ENCODE results near the gene RBMS1. TPM values are rescaled to one million over a fixed set of nuclear protein-coding genes. Genes with fewer than 3 reads are reported as not detected.
A peak's percentile ranks its signal among the peaks of the same experiment; 100 is the strongest.

RBMS1 gene
- total RNA-seq, 2 experiments from 2014 or later = 65.5 to 67.5 TPM

- no peak for DNase-seq
- Mint-ChIP-seq H3K9me3 (no peaks in the 10 kb centered on the region), H3K4me3 (no peak overlapping the region), H3K4me1 (peaks cover 27% of the 10 kb centered on the region), H3K36me3 (ENCODE audit: low read depth) (no peaks in the 10 kb centered on the region), H3K27me3 (peaks cover 2% of the 10 kb centered on the region), H3K27ac (no peak overlapping the region)
- POLR2A ChIA-PET = no interaction called here
- CTCF ChIA-PET = no interaction called here
Observed at GRCh38 chr2:160513120-160513519, 19.5 kb upstream of the RBMS1 start.

DNA sequence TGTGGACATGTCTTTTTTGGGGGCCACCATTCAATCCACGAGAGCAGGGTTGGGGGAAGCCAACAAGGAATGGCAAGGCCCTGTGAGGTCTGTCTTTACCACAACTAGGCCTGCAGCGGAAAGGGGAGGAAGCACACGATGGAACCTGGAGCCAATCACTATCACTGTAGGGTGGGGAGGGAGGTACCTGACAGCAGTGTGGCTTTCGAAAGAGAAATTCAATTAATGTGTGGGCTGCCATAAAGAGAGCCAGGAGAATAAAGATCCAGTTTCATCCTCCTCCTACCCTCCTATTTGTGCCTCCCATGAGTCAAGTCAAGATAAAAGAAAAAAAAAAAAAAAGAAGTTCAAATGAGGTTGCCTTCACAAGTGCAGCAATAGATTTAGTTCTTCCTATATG lies 18.9 kb upstream of the RBMS1 start:
- no peak for DNase-seq
- peaks cover 27% of the 10 kb centered on the region for H3K4me1 Mint-ChIP-seq
- ChIA-PET POLR2A (no interaction called here), CTCF (no interaction called here)
- H3K9me3 Mint-ChIP-seq = no peaks in the 10 kb centered on the region
- H3K4me3 Mint-ChIP-seq = no peak overlapping the region
- H3K27me3 Mint-ChIP-seq = peaks cover 2% of the 10 kb centered on the region
- no peak overlapping the region for H3K27ac Mint-ChIP-seq
- no peaks in the 10 kb centered on the region for H3K36me3 Mint-ChIP-seq (ENCODE audit: low read depth)

DNA sequence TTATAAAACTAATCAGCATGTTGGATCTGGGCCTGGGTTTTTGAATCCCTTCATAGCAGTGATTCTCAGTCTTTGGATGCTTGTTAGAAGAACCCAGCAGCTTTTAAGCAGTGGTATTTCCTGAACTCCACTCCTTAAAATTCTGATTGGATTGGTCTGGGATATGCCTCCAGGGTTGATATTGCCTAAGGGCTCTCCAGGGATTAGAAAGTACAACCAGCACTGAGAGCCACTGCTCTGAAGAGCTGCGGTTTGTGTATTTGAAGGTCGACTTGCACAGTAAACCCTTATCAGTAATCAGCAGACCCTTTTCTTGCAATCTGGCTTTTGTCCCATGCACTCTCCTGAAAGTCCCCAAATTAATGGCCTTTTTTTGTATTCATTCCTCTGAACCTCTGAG lies 17.0 kb upstream of the RBMS1 start:
- no peak for DNase-seq
- no peak overlapping the region for H3K27ac Mint-ChIP-seq
- ChIA-PET POLR2A (no interaction called here), CTCF (no interaction called here)
- H3K27me3 Mint-ChIP-seq = peaks cover 2% of the 10 kb centered on the region
- no peak overlapping the region for H3K4me3 Mint-ChIP-seq
- no peaks in the 10 kb centered on the region for H3K36me3 Mint-ChIP-seq (ENCODE audit: low read depth)
- no peaks in the 10 kb centered on the region for H3K9me3 Mint-ChIP-seq
- H3K4me1 Mint-ChIP-seq = peaks cover 28% of the 10 kb centered on the region

DNA sequence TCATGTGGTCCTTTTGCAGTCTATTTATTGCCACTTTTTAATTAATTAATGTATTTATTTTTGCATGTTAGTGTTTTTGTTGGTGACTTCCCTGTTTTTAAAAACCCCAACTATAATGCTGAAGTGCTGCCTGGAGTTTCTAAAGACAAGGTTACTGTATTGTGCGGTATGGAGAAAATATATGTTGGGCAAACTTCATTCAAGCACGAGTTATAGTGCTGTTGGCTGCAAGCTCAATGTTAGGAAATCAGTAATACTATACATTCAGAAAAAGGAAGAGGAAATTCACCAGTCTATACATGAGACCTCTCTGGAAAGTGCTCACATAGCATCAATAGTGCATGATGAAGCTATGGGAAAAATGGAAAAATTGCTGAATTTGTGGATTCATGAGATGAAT lies 15.4 kb upstream of the RBMS1 start:
- POLR2A ChIA-PET = no interaction called here
- no peak overlapping the region for H3K4me3 Mint-ChIP-seq
- no peaks in the 10 kb centered on the region for H3K27me3 Mint-ChIP-seq
- DNase-seq = no peak
- no peaks in the 10 kb centered on the region for H3K9me3 Mint-ChIP-seq
- CTCF ChIA-PET = no interaction called here
- no peak overlapping the region for H3K27ac Mint-ChIP-seq
- peaks cover 26% of the 10 kb centered on the region for H3K4me1 Mint-ChIP-seq
- H3K36me3 Mint-ChIP-seq (ENCODE audit: low read depth) = no peaks in the 10 kb centered on the region

DNA sequence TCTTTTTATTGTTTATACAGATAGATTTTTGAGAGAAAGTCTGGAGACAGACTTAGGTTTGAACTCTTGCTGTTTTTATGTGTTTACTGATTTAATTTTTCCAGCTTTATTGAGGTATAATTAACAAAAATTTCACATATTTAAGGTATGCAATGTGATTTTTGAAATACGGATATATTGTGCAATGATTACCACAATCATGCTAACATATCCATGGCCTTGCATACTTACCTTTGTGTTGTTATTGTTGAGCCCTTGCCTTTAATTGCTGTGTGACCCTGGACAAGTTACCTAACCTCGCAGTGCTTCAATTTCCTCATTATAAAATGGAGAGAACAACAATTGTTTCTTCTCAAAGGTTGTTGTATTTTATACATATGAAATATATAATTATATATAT lies 13.9 kb upstream of the RBMS1 start:
- ChIA-PET CTCF (interaction anchor here (0.6 kb wide), 1 partner anchor 26 kb away, joined by 5 read pairs; no protein-coding TSS in a partner anchor), POLR2A (no interaction called here)
- DNase-seq = no peak
- no peak overlapping the region for H3K4me3 Mint-ChIP-seq
- no peaks in the 10 kb centered on the region for H3K27me3 Mint-ChIP-seq
- H3K36me3 Mint-ChIP-seq (ENCODE audit: low read depth) = no peaks in the 10 kb centered on the region
- H3K27ac Mint-ChIP-seq = no peak overlapping the region
- H3K4me1 Mint-ChIP-seq = peaks cover 26% of the 10 kb centered on the region
- no peaks in the 10 kb centered on the region for H3K9me3 Mint-ChIP-seq

GRCh38 chr2:160507046-160507407 lies 13.4 kb upstream of the RBMS1 start:
- Mint-ChIP-seq H3K27me3 (no peaks in the 10 kb centered on the region), H3K4me3 (no peak overlapping the region), H3K36me3 (ENCODE audit: low read depth) (no peaks in the 10 kb centered on the region), H3K4me1 (peaks cover 23% of the 10 kb centered on the region), H3K27ac (peak overlapping the region; percentile 19), H3K9me3 (no peaks in the 10 kb centered on the region)
- DNase-seq = no peak
- CTCF ChIA-PET = interaction anchor here (0.6 kb wide), 1 partner anchor 26 kb away, joined by 5 read pairs; no protein-coding TSS in a partner anchor
- POLR2A ChIA-PET = no interaction called here

- peaks cover 2% of the 10 kb centered on the region for H3K27me3 Mint-ChIP-seq
- ChIA-PET CTCF (no interaction called here), POLR2A (no interaction called here)
- peak overlapping the region; percentile 19 for H3K27ac Mint-ChIP-seq
- H3K4me3 Mint-ChIP-seq = no peak overlapping the region
- H3K4me1 Mint-ChIP-seq = peaks cover 23% of the 10 kb centered on the region
- H3K9me3 Mint-ChIP-seq = no peaks in the 10 kb centered on the region
- no peaks in the 10 kb centered on the region for H3K36me3 Mint-ChIP-seq (ENCODE audit: low read depth)
- DNase-seq = no peak
Observed at GRCh38 chr2:160506371-160507045, 12.9 kb upstream of the RBMS1 start.

- Mint-ChIP-seq H3K36me3 (ENCODE audit: low read depth) (no peaks in the 10 kb centered on the region), H3K27ac (no peak overlapping the region), H3K27me3 (peaks cover 2% of the 10 kb centered on the region), H3K9me3 (no peaks in the 10 kb centered on the region), H3K4me1 (peaks cover 23% of the 10 kb centered on the region), H3K4me3 (no peak overlapping the region)
- ChIA-PET POLR2A (no interaction called here), CTCF (no interaction called here)
- DNase-seq = no peak
Observed at GRCh38 chr2:160505256-160505655, 11.6 kb upstream of the RBMS1 start.

GRCh38 chr2:160502478-160502877 lies 8.9 kb upstream of the RBMS1 start:
- Mint-ChIP-seq H3K9me3 (no peaks in the 10 kb centered on the region), H3K4me3 (no peak overlapping the region), H3K27me3 (peaks cover 3% of the 10 kb centered on the region), H3K4me1 (peaks cover 21% of the 10 kb centered on the region), H3K27ac (no peak overlapping the region), H3K36me3 (ENCODE audit: low read depth) (no peaks in the 10 kb centered on the region)
- ChIA-PET POLR2A (no interaction called here), CTCF (no interaction called here)
- DNase-seq = no peak

DNA sequence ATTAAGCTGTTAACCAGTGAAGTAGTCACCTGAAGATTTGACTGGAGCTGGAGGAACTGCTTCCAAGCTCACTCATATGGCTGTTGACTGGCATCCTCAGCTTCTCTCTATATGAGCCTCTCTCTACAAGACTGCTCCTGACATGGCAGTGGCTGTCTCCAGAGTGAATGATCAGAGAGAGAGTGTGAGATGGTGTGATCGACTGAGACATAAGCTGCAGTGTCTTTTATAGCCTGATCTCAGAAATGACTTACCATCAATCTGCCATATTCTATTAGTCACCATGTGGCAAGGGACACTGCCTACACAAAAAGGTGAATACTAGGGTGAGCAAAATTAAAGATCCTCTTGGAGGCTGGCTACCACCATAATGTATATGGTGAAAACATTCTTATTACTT lies 7.8 kb upstream of the RBMS1 start:
- no peak overlapping the region for H3K27ac Mint-ChIP-seq
- H3K9me3 Mint-ChIP-seq = no peaks in the 10 kb centered on the region
- no peak for DNase-seq
- H3K36me3 Mint-ChIP-seq (ENCODE audit: low read depth) = no peaks in the 10 kb centered on the region
- H3K4me3 Mint-ChIP-seq = no peak overlapping the region
- peaks cover 9% of the 10 kb centered on the region for H3K27me3 Mint-ChIP-seq
- H3K4me1 Mint-ChIP-seq = peaks cover 10% of the 10 kb centered on the region
- ChIA-PET CTCF (no interaction called here), POLR2A (no interaction called here)

DNA sequence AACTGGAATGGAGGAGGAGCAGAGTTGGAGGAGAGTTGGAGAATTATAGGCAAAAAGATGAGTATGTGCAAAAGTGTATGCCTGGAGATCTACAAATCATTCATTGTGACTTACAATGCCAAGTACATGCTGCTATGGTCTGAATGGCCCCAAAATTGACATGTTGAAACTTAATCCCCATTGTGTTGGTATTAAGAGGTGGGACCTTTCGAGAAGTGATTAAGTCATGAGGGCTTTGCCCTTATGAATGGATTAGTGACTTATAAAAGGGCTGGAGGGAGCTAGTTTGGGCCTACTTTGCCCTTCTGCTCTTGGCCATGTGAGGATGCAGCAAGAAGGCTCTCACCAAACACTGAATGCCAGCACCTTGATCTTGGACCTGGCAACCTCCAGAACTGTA lies 6.3 kb upstream of the RBMS1 start:
- no peaks in the 10 kb centered on the region for H3K36me3 Mint-ChIP-seq (ENCODE audit: low read depth)
- ChIA-PET CTCF (no interaction called here), POLR2A (no interaction called here)
- H3K4me3 Mint-ChIP-seq = no peak overlapping the region
- H3K27me3 Mint-ChIP-seq = peaks cover 17% of the 10 kb centered on the region
- no peak overlapping the region for H3K27ac Mint-ChIP-seq
- peaks cover 8% of the 10 kb centered on the region for H3K4me1 Mint-ChIP-seq
- H3K9me3 Mint-ChIP-seq = no peaks in the 10 kb centered on the region
- no peak for DNase-seq

- Mint-ChIP-seq H3K9me3 (no peaks in the 10 kb centered on the region), H3K27me3 (peaks cover 22% of the 10 kb centered on the region), H3K27ac (no peak overlapping the region), H3K36me3 (ENCODE audit: low read depth) (no peaks in the 10 kb centered on the region), H3K4me3 (no peak overlapping the region), H3K4me1 (peaks cover 10% of the 10 kb centered on the region)
- ChIA-PET POLR2A (no interaction called here), CTCF (no interaction called here)
- DNase-seq = no peak
Observed at GRCh38 chr2:160498137-160498536, 4.5 kb upstream of the RBMS1 start.

DNA sequence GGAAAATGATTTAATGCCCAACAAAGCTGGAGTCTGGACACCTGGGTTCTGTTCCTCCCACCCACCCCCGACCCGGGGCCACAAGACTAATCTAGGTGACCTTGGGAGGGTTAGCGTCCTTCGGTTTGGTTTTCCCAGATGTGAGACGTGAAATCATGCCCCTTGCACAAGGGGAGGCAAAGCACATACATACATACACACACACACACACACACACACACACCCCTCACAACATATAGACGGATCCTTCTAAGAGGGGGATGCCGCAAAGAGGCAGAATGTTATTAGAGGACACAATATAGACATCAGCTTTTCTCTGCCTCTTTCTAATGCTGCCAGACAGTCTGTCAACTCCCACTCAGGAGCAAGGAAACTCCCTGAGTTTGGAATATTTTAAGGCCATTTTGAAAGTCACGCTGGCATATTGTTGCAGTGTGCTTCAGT lies 616 bp upstream of the RBMS1 start:
- Mint-ChIP-seq H3K36me3 (ENCODE audit: low read depth) (peaks cover 7% of the 10 kb centered on the region), H3K4me1 (peaks cover 31% of the 10 kb centered on the region)
- POLR2A ChIA-PET = interaction anchor here (1.1 to 2.9 kb wide), 2 partner anchors 9 to 65 kb away, joined by 5 to 10 read pairs; no protein-coding TSS in a partner anchor

More for the DNA sequence above, 616 bp upstream of the RBMS1 start:
- Mint-ChIP-seq H3K4me3 (peak overlapping the region; percentile 97), H3K27ac (peak overlapping the region; percentile 18), H3K27me3 (peaks cover 19% of the 10 kb centered on the region), H3K9me3 (no peaks in the 10 kb centered on the region)
- DNase-seq = no peak
- CTCF ChIA-PET = interaction anchor here (0.7 kb wide), 1 partner anchor 66 kb away, joined by 3 read pairs; no protein-coding TSS in a partner anchor
